ENCODE measurements around the gene TSPAN18.

Gene TSPAN18

GRCh38 chr11:44759743-44760476 is 33.1 kb downstream of the TSPAN18 start:
- DNase-seq (ENCODE audit: low spot score) = no peak

DNA sequence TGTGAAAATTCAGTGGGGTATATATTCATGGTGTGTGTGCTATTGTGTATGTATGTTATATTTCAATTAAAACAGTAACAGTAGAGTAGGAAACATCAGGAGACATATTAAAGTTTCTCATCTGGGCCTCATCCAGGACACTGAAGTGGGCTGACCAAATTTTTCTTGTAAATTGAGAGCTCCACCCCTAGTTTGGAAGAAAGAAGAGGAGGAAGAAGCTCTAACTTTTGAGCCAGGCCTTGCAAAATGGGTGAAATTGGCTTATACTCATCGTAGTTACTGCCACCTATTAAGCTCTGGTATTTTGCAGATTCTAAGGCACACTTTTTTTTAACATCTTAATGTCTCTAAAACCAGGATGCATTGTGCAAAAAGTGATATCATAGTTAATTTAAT is 33.7 kb downstream of the TSPAN18 start:
- no peak for DNase-seq (ENCODE audit: low spot score)

DNA sequence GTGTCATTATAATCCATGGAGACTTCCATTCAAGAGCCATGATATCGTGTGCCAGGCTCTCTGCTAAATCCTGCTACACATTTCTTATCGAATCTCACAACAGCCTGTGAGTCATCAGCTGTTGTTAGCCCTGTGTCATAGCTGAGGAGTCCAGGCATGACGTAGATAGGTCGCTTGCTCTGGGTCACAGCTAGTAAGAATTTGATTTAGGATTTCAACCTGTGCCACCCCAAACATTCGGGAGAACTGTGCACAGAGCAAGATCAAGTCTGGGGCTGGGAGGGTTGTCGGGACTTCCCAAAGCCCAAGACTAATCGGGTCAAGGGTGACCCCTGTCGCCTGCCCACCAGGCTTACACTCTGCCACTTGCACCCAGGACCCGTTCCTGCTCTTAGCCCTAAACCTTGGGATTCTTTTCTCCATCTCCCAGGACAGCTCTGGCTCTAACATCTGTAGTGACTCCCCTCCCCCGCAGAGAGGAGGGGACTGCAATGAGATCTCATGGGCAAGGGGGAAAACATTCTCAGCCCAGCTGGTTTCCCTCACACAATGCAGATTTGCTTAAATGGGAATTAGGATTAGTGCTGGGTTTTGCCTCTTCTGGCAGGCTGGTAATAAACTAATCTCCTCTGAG is 34.3 kb downstream of the TSPAN18 start:
- DNase-seq (ENCODE audit: low spot score) = peak; percentile 79

DNA sequence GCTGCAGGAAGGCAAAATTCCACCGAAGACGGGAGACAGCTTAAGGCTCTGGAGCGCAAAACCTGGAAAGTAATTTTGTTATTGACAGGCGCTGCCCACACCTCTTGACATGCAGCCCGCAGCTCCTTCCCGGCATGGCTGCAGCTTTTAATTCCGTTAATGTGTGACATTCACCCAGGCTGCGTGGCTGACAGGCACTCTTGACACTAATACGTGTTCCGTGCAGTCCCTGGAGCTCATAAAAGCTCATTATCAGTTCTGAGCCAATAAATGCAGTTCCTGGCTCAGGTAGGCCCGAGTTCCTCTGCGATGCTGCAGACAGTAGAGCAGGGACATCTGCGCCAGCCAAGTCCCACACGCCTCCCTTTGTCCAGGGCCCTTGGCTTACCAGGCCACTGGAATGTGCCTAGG is 34.8 kb downstream of the TSPAN18 start:
- DNase-seq (ENCODE audit: low spot score) = no peak

DNA sequence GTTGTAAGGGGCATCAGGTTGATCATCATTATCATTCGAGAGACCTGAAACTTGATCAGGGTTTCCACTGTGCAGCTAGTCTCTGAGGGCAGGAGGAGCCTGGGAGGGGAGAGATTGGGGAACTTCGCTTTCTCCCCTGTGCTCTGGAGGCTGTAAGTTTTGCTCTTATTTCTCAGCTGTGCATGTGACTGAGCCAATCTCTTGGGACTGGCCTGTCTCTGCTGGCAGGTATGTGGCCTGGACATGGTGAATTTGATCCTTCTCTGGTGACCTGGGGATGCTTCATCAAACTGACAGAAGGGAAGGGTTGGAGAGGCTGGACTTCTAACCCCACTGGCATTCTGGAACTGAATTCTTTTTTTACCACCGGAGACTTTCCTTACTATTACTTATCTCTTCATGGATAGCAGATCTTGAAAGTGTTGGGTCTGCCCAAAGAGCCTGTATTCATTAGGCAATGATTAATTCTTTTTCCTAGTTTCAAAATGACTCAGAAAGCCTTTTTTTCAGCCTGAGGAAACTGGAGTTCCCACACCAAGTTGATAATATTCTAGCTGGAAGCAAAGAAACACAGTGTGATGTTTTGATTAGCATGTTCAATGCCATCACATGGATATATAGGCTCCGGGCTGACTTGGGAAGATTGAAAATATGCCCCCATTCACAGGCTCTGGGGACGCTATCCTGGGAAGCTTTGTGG is 36.5 kb downstream of the TSPAN18 start:
- peak; percentile 78 for DNase-seq (ENCODE audit: low spot score)

DNA sequence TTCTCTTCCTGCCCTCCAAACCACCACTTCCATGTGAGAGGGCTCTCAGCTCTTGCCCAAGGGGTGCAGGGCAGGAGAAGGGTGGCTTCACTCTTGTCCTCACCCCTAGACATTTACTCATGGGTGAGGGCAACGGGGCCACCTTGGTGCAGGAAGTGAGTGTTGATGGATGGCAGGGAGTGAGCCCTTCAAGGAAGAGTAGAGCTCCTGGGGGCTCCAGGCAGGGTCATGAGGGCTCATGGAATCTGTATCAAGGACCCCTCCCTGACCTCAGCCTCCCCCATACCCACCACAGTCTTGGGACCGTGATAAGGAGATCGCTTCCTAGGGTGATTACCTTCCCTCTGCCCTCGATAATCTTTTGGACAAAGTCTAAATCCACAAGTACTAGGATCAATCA is 37.8 kb downstream of the TSPAN18 start:
- no peak for DNase-seq (ENCODE audit: low spot score)

DNA sequence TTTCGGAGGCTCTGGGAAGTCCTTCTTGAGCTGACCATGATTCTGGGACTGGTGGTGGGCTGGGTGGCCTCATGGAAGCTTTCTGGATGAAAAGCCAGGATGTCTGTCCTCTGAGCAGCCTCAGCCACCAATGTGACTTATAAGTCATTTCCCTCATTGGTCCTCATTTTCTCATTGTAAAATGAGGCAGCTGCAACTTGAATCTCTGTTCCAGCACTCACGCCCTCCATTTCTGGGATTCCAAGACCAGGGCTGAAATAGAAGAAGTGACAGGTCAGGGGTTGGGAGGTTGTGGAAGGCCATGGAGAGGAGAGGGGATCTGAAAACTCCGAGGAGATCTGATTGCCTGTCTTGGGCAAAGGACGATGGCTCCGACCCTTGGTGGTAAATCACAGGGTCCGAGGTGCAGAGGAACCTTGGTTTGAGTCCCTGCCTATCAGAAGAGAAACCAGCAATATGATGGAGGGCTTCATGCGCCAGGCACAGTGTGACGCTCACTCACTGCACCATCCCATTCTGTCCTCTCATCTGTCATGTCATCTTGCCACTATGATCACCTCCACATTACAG is 38.3 kb downstream of the TSPAN18 start:
- no peak for DNase-seq (ENCODE audit: low spot score)

- DNase-seq (ENCODE audit: low spot score) = no peak
These were observed 38.9 kb downstream of the TSPAN18 start for GRCh38 chr11:44765676-44766075.

DNA sequence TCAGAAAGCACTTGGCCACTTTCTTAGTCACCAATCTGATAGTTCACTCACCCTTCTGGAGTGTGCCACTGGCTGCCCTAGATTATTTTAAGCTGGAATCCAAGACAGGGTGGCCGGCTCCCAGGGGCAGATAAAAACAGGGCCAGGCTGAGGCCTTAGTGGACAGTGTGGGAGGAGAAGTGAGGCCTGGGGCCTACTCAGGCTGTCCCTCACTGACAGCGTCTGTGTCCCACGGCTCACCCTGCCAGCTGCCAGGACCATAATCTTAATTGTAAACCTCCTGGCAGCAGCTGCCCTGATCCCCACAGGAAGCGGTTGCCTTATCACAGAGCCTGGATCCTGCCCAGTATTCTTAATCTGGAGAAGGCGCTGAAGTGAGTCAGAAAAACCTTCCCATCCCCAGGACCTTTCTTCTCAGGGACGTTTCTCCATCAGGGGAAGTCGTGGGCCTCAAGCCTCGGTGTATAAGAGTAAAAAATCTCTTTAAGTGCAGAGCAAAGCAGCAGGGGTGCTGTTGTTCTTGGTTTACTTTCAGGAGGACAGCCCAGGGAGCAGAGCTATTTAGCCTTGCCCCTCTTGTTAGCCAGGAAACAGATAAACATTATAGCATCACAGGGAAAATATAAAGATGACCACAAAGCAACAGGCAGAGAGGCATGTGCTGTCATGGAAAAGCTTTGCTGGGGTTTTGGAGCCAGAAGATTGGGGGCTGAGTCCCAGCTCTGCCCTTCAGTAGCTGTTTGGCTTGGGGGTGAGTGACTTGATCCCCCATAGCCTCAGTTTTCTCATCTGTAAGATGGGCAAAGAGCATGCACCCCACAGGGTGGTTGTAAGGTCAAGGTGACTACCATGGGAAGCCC is 39.6 kb downstream of the TSPAN18 start:
- no peak for DNase-seq (ENCODE audit: low spot score)

DNA sequence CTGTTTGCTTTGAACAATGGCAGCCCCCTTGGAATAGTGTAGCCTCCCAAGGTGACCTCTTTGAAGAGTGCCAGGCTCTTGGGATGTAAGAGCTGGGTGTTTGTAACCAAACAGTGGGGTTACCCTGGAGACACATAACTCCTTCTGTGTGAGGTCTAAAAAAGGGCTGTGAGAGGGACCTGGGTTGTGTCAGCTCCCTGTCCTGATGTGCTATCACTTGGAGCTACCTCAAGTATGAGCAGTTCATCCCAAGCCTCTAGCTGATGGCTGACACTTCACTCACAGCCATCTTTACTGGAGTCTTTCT is 40.2 kb downstream of the TSPAN18 start:
- DNase-seq (ENCODE audit: low spot score) = no peak

GRCh38 chr11:44767421-44767820 is 40.7 kb downstream of the TSPAN18 start:
- no peak for DNase-seq (ENCODE audit: low spot score)

DNA sequence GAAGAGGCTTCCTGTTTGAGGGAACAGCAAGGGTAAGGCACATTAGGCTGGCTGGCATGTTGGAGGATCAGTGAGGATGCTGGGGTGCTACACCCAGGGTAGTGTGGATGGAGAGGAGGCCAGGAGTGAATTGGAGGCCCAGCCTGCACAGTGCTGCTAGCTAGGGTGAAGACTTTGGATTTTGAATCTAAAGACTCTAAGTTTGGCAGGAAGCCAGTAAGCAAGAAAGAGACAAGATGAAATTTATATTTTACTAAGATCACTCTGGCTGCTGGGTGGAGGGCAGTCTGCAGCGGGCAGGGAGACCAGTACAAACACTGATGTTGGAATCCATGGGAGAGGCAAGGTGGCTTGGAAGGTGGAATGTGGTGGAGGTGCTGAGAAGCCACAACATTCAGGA is 43.6 kb downstream of the TSPAN18 start:
- DNase-seq (ENCODE audit: low spot score) = no peak

DNA sequence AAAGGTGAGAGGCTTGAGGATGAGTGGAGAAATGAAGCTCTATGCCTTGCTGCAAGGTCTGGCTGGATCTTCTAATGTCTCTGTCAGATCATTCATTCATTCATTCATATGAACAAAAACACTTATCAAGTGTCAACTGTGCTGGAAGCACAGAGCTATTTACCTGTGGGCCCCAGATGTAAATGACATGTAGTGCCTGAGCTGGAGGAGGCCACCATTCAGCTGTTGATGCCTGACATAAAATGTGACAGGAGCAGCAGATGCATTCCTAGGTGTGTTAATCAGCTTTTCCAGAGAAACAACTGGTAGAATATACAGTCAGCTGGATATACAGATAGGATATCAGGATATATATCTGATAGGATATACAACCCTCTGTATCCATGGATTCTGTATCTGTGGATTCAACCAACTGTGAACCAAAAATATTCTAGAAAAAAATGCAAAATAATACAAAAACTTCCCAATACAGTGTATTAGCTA is 44.5 kb downstream of the TSPAN18 start:
- DNase-seq (ENCODE audit: low spot score) = no peak

DNA sequence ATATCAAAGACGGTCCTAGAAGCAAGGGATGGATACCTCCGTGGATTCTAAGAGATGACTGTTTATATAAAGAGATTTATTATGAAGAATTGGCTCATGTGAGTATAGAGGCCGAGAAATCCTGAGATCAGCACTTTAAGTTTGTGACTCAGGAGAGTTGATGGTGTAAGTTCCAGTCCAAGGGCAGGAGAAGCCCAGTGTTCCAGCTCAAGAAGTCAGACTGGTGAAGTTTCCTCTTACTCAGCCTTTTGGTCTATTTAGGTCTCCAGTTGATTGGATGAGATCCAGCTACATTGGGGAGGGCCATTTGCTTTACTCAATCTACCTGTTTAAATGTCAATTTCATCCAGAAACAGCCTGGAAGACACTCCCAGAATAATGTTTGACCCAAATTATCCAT is 45.1 kb downstream of the TSPAN18 start:
- DNase-seq (ENCODE audit: low spot score) = peak; percentile 47

GRCh38 chr11:44773351-44773965 is 46.7 kb downstream of the TSPAN18 start:
- DNase-seq (ENCODE audit: low spot score) = no peak

- no peak for DNase-seq (ENCODE audit: low spot score)
These were observed 47.3 kb downstream of the TSPAN18 start for GRCh38 chr11:44774108-44774507.

- no peak for DNase-seq (ENCODE audit: low spot score)
These were observed 48.0 kb downstream of the TSPAN18 start for GRCh38 chr11:44774731-44775130.

DNA sequence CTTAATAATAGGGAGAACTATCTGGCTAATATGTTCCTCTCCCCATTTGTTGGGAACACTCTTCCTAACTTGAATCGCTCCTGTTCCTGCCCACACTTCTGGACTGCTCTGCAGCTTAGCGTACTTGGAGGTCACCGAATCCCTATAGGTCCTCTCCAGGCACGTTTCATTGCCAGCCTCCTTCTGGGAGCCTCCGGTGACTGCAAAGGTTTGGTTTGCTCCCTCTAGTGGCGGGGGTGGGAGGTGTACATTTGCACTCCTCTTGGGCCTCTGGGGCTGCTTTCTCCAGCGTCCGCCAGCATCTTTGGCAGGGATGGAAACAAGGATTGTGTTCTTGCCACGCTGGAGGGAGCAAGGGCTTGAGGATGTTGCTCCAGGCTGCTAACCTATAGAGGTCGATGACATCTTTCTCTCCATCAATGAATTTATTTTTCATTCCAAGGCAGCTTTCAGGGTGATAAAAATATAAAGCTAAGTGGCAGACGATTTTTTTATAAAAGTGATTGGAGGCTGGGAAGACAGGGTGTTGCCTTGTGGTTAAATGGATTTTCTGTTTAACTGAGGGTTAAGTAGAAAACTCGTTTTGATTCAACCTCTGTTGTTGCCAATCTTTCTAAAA is 48.7 kb downstream of the TSPAN18 start:
- peak; percentile 51 for DNase-seq (ENCODE audit: low spot score)

- no peak for DNase-seq (ENCODE audit: low spot score)
These were observed 49.3 kb downstream of the TSPAN18 start for GRCh38 chr11:44775985-44776446.

DNA sequence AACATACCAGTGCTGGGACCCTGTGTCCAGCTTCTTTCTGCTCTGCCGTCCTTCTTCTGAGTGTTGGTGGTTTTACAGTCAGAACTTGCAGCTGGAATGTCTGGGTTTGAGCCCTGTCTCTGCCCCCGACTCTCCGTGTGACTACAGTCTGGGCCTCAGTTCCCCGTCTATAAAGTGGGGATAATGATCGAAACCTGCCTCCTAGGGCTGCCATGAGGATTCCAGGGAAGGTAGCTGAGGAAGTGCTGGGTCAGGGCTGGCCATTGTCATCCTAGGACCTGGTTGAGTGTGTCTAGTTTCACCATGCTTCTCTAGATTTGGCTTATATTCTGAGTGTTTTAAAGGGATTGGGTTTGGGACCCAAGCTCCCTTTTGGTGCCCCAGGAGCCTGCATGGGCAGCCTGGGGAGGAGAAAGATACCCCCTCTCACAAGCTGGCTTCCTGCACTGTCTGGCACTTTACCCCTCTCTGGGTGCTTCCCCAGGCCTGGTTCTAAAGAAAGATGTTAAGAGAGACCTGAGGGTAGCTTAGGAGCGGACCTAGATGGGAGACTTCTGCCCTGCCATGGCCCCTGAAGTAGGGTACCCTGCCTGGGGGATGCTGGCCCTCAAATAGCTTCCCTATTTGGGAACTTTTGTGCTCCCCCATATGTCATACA is 49.9 kb downstream of the TSPAN18 start:
- DNase-seq (ENCODE audit: low spot score) = no peak
